ENCODE measurements around the gene NR2E1. TPM values are rescaled to one million over a fixed set of nuclear protein-coding genes. Genes with fewer than 3 reads are reported as not detected.

The NR2E1 gene
- total and polyA plus RNA-seq, 8 donors = not detected

DNA sequence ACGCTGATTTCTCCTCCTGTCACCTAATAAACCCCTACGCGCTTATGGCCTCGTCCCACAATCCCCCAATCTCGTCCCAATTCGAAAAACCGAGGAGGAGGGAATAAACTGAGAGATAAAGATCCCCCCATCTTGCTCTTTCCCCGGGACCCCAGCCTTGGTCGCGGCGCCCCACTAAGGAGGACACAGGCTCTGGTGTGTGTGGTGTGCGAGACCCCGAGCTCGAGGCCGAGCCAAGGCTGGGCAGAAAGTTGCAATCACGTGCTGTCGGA lies 1.3 kb upstream of the NR2E1 start:
- H3K36me3 ChIP-seq = no peaks in the 10 kb centered on the region
- TF ChIP-seq EP300 (IDR thresholded peaks at IDR 0.05) = no peak
- intact Hi-C loops (cut with DNase I; ENCODE audit: low total_unique reads) = no loop called here
- 1 to 9% (median 3%) methylated on average over 11 to 17 of the region's 17 CpGs for WGBS, 5 donors
- no peak for DNase-seq
- peaks cover 0 to 8% (median 0%) of the 10 kb centered on the region in 4 donors for H3K9me3 ChIP-seq
- peaks cover 43 to 64% (median 55%) of the 10 kb centered on the region in 4 donors for H3K4me1 ChIP-seq
- peaks cover 57 to 100% (median 96%) of the 10 kb centered on the region in 3 donors for H3K27me3 ChIP-seq
- peak overlapping the region in 2 of 4 donors; percentile 3 to 20 for H3K4me3 ChIP-seq
- no peak overlapping the region for H3K27ac ChIP-seq

DNA sequence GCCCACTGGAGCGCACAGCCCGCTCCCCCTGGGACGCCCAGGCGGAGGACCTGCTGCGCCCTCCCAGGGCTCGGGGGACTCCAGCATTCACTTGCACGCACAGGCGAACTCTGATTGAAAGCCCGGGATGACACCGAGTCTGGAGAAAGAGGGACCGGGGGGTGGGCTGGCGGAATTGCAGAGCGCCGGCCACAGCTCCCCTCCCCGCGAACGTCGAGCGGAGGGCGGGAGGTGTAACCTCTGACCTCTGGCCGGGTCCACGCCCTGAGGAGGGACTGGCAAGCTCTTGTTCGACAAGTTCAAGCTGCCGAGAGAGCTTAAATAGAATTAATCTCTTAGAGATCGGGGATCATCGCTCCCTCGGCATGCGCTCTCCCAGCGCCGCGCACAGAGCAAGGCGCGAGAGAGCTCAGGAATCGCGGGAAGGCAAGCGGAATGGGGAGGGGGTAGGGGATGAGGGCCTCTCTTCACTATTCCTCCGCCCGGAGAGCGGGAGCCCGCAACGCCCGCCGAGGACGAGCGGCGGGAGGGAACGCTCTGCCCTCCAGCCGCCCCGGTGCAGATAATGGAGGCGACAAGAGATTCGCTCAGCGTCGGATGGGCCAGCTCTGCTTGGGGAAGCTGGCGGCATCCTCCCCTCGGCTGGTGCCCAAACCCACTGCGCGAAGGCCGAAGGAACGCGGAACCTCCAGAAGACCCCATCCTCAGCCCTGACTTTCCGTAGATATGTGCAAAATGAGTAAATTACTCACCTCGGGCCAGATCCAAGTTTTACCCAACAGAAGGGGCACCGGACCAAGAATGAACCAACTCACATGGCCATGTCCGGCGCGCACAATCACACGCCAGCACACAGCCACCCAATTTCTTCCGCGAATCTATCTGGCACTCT lies 761 bp upstream of the NR2E1 start:
- DNase-seq = peak in 1 of 2 donors; percentile 18

DNA sequence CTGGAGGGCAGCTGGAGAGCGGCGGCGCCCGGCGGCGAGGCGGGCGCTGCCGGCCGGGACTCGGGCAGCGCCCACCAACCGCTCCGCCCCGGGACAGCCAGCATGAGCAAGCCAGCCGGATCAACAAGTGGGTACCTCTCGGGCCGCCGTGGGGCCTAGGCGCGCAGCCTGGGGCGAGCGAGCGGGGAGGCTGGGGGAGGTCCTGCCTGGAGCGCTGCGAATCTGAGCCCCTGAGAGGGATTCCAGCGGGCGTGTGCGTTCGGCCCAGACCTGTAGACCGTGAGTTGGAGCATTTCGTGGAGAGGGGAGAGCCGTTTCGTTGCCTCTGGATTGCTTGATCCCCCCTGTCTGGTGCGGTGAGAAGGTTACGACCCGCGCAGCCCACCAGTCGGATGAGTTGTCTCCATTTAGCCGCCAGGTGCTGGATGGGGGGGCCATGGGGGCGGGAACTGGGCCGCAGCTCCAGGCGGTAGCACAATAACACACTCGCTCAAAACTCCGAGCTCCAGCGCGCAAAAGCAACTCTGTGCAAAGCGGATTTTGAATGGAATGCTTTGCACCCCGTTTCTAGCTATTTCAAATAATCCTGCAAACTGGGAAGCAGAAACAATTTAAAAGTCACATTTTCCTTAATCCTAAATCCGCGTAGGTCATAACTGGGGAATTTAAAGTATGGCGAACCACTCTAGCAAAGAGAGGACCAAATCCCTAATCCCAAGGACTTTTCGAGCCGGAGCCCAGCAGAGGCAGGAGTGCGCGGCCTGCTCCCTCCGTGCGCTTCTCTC lies 1.0 kb downstream of the NR2E1 start:
- DNase-seq = no peak
- peaks cover 0 to 8% (median 0%) of the 10 kb centered on the region in 4 donors for H3K9me3 ChIP-seq
- 7 to 12% (median 9%) methylated on average over 42 to 58 of the region's 58 CpGs for WGBS, 5 donors
- intact Hi-C loops (cut with DNase I; ENCODE audit: low total_unique reads) = no loop called here
- H3K4me3 ChIP-seq = peak overlapping the region in 2 of 4 donors; percentile 2 to 29
- H3K36me3 ChIP-seq = no peaks in the 10 kb centered on the region
- H3K27me3 ChIP-seq = peaks cover 59 to 100% (median 100%) of the 10 kb centered on the region in 3 donors
- H3K4me1 ChIP-seq = peaks cover 47 to 81% (median 65%) of the 10 kb centered on the region in 4 donors
- H3K27ac ChIP-seq = no peak overlapping the region
- TF ChIP-seq EP300 (IDR thresholded peaks at IDR 0.05) (no peak), POLR2AphosphoS5 (IDR thresholded peaks at IDR 0.05) (no peak)
- TF ChIP-seq, protein P1, sequence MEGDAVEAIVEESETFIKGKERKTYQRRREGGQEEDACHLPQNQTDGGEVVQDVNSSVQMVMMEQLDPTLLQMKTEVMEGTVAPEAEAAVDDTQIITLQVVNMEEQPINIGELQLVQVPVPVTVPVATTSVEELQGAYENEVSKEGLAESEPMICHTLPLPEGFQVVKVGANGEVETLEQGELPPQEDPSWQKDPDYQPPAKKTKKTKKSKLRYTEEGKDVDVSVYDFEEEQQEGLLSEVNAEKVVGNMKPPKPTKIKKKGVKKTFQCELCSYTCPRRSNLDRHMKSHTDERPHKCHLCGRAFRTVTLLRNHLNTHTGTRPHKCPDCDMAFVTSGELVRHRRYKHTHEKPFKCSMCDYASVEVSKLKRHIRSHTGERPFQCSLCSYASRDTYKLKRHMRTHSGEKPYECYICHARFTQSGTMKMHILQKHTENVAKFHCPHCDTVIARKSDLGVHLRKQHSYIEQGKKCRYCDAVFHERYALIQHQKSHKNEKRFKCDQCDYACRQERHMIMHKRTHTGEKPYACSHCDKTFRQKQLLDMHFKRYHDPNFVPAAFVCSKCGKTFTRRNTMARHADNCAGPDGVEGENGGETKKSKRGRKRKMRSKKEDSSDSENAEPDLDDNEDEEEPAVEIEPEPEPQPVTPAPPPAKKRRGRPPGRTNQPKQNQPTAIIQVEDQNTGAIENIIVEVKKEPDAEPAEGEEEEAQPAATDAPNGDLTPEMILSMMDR (IDR thresholded peaks at IDR 0.05) = no peak

More for the DNA sequence above, 761 bp upstream of the NR2E1 start:
- H3K9me3 ChIP-seq = peaks cover 0 to 8% (median 0%) of the 10 kb centered on the region in 4 donors
- intact Hi-C loops (cut with DNase I; ENCODE audit: low total_unique reads) = no loop called here
- peaks cover 63 to 100% (median 99%) of the 10 kb centered on the region in 3 donors for H3K27me3 ChIP-seq
- H3K36me3 ChIP-seq = no peaks in the 10 kb centered on the region
- WGBS, 5 donors = 5 to 12% (median 8%) methylated on average over 29 to 69 of the region's 69 CpGs
- no peak for TF ChIP-seq EP300 (IDR thresholded peaks at IDR 0.05)
- TF ChIP-seq POLR2A (IDR thresholded peaks at IDR 0.05) = no peak
- TF ChIP-seq POLR2AphosphoS5 (IDR thresholded peaks at IDR 0.05) = no peak
- TF ChIP-seq, protein P1 (IDR thresholded peaks at IDR 0.05) = no peak
- H3K4me3 ChIP-seq = peak overlapping the region in 3 of 4 donors; percentile 3 to 29 (median 20)
- H3K27ac ChIP-seq = no peak overlapping the region
- H3K4me1 ChIP-seq = peaks cover 47 to 69% (median 60%) of the 10 kb centered on the region in 4 donors

DNA sequence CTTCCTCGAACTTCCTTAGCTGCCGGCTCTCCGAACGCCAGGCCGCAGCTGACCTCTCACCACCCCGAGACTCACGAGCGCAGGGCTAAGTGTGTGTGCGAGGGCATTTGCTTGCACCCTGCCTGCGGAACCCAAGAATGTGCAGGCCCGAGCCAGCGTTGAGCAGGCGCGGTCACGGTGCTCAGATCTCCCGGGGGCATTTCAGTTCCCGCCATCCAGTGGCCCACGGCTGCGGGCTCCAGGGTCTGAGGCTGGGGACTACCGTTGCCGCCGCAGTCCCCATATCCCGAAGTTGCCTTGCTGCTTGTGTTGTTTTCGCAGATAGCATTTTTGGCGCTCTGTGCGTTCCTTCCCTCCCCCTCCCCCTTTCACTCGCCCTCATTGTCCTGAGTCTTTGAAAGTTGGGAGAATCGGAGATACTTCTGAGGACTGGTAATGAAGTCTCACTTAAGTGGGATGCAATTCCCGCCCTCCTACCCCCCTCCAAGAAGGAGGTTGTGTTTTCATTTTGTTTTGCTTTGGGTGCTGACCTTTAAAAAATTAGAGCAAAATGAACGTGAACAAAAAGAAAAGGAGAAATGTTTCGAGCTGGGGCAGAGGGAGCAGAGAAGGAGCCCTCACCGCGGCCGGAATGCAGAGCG lies 1.7 kb downstream of the NR2E1 start:
- no peak for DNase-seq
- WGBS, 5 donors = 21 to 34% (median 24%) methylated on average over 24 to 35 of the region's 35 CpGs
- no peak overlapping the region for H3K27ac ChIP-seq
- peaks cover 64 to 100% (median 98%) of the 10 kb centered on the region in 3 donors for H3K27me3 ChIP-seq
- peaks cover 47 to 81% (median 65%) of the 10 kb centered on the region in 4 donors for H3K4me1 ChIP-seq
- intact Hi-C loops (cut with DNase I; ENCODE audit: low total_unique reads) = no loop called here
- no peak for TF ChIP-seq EP300 (IDR thresholded peaks at IDR 0.05)
- TF ChIP-seq, protein P1 (IDR thresholded peaks at IDR 0.05) = no peak
- no peak for TF ChIP-seq POLR2A (IDR thresholded peaks at IDR 0.05)
- TF ChIP-seq POLR2AphosphoS5 (IDR thresholded peaks at IDR 0.05) = no peak
- H3K36me3 ChIP-seq = no peaks in the 10 kb centered on the region
- peak overlapping the region in 3 of 4 donors; percentile 11 to 45 (median 15) for H3K4me3 ChIP-seq
- H3K9me3 ChIP-seq = peaks cover 0 to 8% (median 0%) of the 10 kb centered on the region in 4 donors

Data from stomach (tissue), 9 donors.